ENCODE data around the gene EML1.

- TF ChIP-seq CTCF (IDR thresholded peaks at IDR 0.05; ENCODE audit: poor library complexity, severe bottlenecking) = no peak
- TF ChIP-seq TAF1 (IDR thresholded peaks at IDR 0.05; ENCODE audit: low read depth) = no peak
- no peak for TF ChIP-seq EZH2 (IDR thresholded peaks at IDR 0.05; ENCODE audit: borderline replicate concordance, insufficient read depth, low read length, poor library complexity, severe bottlenecking)
- no peak for TF ChIP-seq SMC3 (conservative IDR thresholded peaks at IDR 0.05; ENCODE audit: poor library complexity)
Measured at GRCh38 chr14:99968941-99969340, 175.7 kb downstream of the EML1 start.

Measured in neural cell (in vitro differentiated cells).